Prostate gland (tissue), 2 donors: ENCODE results near the gene SPOCK1. TPM values are rescaled to one million over a fixed set of nuclear protein-coding genes. Genes with fewer than 3 reads are reported as not detected.
"Not testable (repeated sequence)": the region's sequence is repeated elsewhere in the genome, so short reads cannot be mapped to it uniquely, and the experiment has no call there.

Experiments used
- DNase-seq: peaks from one replicate; pipeline ENCODE4 v3.0.0-alpha.2; 2019; ENCODE audit warnings: low spot score
- H3K27ac ChIP-seq, 2 donors: fragments of 200-600 bp; sonication (generic); 2 replicates each; pipeline ENCODE4 v1.5.1; 2017 to 2019
- H3K27me3 ChIP-seq: fragments of 200-600 bp; sonication (generic); replicated peaks from 2 replicates; pipeline ENCODE4 v1.5.1; 2019; ENCODE audit not compliant: insufficient read depth
- H3K36me3 ChIP-seq, 2 donors: fragments of 200-600 bp; sonication (generic); 1 replicate in 1 of 2; 2 replicates in 1 of 2; pipeline versions ENCODE4 v1.5.1 to v1.8.1; 2017 to 2019
- H3K4me1 ChIP-seq: fragments of 200-600 bp; sonication (generic); replicated peaks from 2 replicates; pipeline ENCODE4 v1.5.1; 2019
- H3K4me3 ChIP-seq, 2 donors: fragments of 200-600 bp; sonication (generic); 2 replicates each; pipeline ENCODE4 v1.5.1; 2017 to 2019
- H3K9me3 ChIP-seq: fragments of 200-600 bp; sonication (generic); 2 replicates; pipeline ENCODE4 v1.5.1; 2017
- POLR2A ChIP-seq: fragments of 450-650 bp; IDR thresholded peaks from one replicate; pipeline ENCODE4 v1.6.1; 2016; ENCODE audit warnings: antibody characterized with exemption, mild to moderate bottlenecking
- POLR2AphosphoS5 ChIP-seq: sonication (generic); formaldehyde crosslinking; IDR thresholded peaks from one replicate; pipeline ENCODE4 v1.6.1; 2017; ENCODE audit warnings: antibody characterized with exemption
- WGBS: methylation state at CpG from one replicate; pipeline ENCODE4 v1.1.5; 2018; 5-methylcytosine and 5-hydroxymethylcytosine counted together
- intact Hi-C: fragments of 100-400 bp; cut with DNase I; formaldehyde crosslinking; loops from one replicate; pipeline ENCODE4 v1.14.2; 2022
- total RNA-seq, 2 donors: library from RNA; depleted of rRNA; stranded (reverse); fragments of >200 nt; gene quantifications; one replicate each; pipeline ENCODE4 v1.1.0, GENCODE V29; 2016
- TF ChIP-seq, protein P1 (sequence below), 4 experiments: fragments of 200-600 bp in 2 of 4; fragments of 450-650 bp in 2 of 4; sonication (generic) in 2 of 4; IDR thresholded peaks; 1 replicate in 3 of 4; 2 replicates in 1 of 4; pipeline ENCODE4 v1.5.1; 2016 to 2019; ENCODE audit warnings: antibody characterized with exemption in 4 of 4, mild to moderate bottlenecking in 2 of 4, moderate library complexity in 2 of 4

SPOCK1 gene
- total RNA-seq, 2 donors from 2014 or later = 89.4 to 92.9 TPM

DNA sequence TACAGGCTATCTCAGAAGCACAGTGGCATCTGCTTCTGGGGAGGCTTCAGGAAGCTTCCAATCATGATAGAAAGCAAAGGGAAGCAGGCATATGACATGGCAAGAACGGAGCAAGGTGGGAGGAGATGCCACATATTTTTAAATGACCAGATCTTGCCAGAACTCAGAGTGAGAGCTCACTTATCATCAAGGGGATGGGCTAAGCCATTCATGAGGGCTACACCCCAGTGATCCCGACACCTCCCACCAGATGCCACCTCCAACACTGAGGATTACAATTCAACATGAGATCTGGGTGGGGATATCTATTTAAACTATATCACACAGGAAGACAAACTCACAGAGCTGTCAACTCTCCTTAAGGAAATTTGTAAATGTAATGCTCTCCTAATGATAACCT lies 258.8 kb downstream of the SPOCK1 start:
- intact Hi-C loops = no loop called here
- 86% methylated on average over 2 of the region's 2 CpGs for WGBS

DNA sequence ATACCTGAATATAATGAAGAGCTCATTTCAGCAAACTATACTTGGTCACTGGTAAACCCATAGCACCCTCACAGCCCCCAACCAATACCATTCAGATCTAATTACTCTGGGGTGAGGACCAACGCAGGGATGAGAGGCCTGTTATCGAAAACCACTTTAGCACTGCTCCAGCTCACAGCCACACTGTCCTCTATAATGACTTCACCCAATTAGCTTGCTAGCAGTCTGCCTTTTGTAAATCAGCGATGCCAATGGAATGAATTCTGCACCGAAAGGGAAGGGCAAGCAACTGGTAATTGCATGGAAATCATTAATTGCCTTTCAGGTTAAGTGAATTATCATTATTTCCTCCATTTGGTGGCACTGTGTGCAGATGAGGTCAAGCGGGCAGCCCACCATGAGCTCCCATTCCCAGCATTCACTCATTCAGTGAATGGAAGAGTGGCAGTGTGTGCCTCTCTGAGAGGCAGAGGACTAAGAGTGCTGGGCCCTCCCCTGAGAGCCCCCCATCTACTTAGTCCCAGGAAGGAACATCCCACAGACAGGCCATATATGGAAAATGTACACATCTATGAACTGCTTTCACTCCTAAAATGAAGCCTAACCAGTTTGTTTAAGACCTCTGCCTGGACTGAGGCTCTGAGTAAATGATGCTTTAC lies 262.1 kb downstream of the SPOCK1 start:
- 98% methylated on average over 5 of the region's 5 CpGs for WGBS
- Histone ChIP-seq H3K9me3 (no peaks in the 10 kb centered on the region), H3K36me3 (no peaks in the 10 kb centered on the region), H3K27me3 (no peaks in the 10 kb centered on the region), H3K4me3 (no peak overlapping the region), H3K4me1 (peaks cover 3% of the 10 kb centered on the region), H3K27ac (no peak overlapping the region)
- DNase-seq = no peak
- intact Hi-C loops = no loop called here
- no peak for TF ChIP-seq POLR2A

More for the DNA sequence above, 258.8 kb downstream of the SPOCK1 start:
- peaks cover 3% of the 10 kb centered on the region for H3K4me1 ChIP-seq
- DNase-seq = no peak
- H3K27ac ChIP-seq = no peak overlapping the region
- TF ChIP-seq POLR2AphosphoS5 = no peak
- no peak for TF ChIP-seq POLR2A
- TF ChIP-seq, protein P1, sequence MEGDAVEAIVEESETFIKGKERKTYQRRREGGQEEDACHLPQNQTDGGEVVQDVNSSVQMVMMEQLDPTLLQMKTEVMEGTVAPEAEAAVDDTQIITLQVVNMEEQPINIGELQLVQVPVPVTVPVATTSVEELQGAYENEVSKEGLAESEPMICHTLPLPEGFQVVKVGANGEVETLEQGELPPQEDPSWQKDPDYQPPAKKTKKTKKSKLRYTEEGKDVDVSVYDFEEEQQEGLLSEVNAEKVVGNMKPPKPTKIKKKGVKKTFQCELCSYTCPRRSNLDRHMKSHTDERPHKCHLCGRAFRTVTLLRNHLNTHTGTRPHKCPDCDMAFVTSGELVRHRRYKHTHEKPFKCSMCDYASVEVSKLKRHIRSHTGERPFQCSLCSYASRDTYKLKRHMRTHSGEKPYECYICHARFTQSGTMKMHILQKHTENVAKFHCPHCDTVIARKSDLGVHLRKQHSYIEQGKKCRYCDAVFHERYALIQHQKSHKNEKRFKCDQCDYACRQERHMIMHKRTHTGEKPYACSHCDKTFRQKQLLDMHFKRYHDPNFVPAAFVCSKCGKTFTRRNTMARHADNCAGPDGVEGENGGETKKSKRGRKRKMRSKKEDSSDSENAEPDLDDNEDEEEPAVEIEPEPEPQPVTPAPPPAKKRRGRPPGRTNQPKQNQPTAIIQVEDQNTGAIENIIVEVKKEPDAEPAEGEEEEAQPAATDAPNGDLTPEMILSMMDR (IDR thresholded peaks at IDR 0.05) = no peak
- no peak overlapping the region for H3K4me3 ChIP-seq
- H3K9me3 ChIP-seq = no peaks in the 10 kb centered on the region
- H3K36me3 ChIP-seq = no peaks in the 10 kb centered on the region
- H3K27me3 ChIP-seq = no peaks in the 10 kb centered on the region

DNA sequence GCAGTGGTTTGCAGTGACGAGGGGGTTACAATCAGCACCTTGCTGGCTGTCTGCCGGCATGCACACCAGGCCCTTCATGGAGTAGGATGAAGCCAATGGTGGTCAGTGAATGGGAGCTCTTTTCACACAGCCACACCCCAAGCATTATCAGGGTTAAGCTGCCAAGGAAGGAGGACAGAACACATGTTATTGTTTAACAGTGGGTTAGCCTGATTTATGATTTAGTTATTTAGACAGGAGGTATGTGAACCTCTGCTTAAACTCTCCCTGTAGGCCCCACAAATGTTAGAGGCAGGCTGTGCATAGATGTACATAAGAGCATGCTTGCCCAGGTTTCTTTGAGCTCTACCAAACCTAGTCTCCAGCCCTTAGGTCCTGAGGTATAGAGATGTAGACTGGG lies 262.9 kb downstream of the SPOCK1 start:
- no peaks in the 10 kb centered on the region for H3K27me3 ChIP-seq
- TF ChIP-seq POLR2A (no peak), POLR2AphosphoS5 (no peak)
- TF ChIP-seq, protein P1 (IDR thresholded peaks at IDR 0.05) = no peak
- intact Hi-C loops = no loop called here
- no peak overlapping the region for H3K4me3 ChIP-seq
- no peaks in the 10 kb centered on the region for H3K9me3 ChIP-seq
- DNase-seq = no peak
- 56% methylated on average over 2 of the region's 2 CpGs for WGBS
- peaks cover 3% of the 10 kb centered on the region for H3K4me1 ChIP-seq
- no peaks in the 10 kb centered on the region for H3K36me3 ChIP-seq
- no peak overlapping the region for H3K27ac ChIP-seq

DNA sequence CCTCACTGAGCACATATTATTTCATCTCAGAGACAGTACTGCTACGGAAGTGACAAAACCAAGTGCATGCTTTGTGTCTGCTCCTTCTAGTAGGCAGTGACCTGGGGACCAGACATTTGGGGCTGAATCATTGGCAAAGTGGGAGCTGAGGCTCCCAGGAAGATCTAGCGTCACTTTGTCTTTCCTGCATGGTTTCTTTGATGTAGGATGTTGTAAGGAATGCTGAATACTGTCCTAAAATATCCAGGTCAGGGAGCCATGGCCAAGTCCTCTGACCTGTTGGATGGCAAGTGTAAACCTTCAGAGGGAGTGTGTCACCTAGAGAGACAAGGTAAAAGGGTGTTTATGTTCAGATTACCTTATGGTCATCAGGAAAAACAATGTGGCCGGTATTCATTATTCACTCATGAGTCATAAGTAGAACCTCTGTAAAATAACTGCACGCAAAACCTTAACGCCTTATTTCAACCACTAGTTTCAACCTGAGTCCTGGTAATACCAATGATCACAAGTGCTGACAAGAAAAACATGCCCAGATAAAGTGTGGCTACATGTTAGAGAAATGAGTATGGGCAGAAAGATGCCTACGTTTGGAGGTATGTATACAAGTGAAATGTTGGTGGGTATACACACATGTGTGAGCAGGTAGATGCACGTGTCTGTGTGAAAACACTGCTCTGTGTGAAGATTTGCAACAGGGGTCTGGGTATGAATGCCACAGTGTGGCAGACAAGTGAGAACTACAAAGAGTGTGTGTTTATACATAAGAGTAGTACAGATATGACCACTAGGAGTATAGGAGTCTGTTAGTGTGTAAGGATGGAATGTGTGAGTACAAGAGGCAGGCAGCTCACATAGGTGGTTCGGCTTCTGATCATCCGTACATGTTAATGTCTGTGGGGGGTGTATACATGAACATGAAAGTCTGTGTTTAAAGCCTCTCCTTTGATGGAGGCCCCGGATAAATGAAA lies 263.9 kb downstream of the SPOCK1 start:
- no peak overlapping the region for H3K4me3 ChIP-seq
- intact Hi-C loops = no loop called here
- 84% methylated on average over 10 of the region's 10 CpGs for WGBS
- no peaks in the 10 kb centered on the region for H3K36me3 ChIP-seq
- no peak for DNase-seq
- no peaks in the 10 kb centered on the region for H3K9me3 ChIP-seq
- H3K27ac ChIP-seq = no peak overlapping the region
- peaks cover 3% of the 10 kb centered on the region for H3K4me1 ChIP-seq
- TF ChIP-seq POLR2A (no peak), POLR2AphosphoS5 (no peak)
- TF ChIP-seq, protein P1 (IDR thresholded peaks at IDR 0.05) = no peak
- no peaks in the 10 kb centered on the region for H3K27me3 ChIP-seq

DNA sequence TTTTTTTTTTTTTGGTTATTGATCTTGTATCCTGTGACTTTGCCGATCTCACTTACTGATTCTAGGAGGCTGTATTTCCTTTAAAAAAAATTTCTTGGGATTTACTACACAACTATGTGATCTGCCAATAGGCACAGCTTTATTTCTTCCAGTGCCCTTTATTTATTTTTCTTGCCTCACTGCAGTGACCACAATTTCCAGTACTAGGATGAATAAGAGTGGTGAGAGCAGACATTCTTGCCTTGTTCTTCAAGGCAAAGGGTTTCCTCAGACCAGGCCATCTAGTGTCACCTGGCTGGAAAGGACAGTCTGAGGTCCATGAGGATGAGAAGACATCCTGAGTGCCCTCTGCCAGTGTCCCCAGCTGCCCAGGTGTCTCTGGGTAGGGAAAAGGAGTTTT lies 265.4 kb downstream of the SPOCK1 start:
- Histone ChIP-seq H3K4me3 (no peak overlapping the region), H3K4me1 (peaks cover 3% of the 10 kb centered on the region), H3K36me3 (no peaks in the 10 kb centered on the region), H3K9me3 (no peaks in the 10 kb centered on the region), H3K27ac (no peak overlapping the region), H3K27me3 (no peaks in the 10 kb centered on the region)
- 100% methylated on average over 1 of the region's 1 CpG for WGBS
- intact Hi-C loops = no loop called here
- TF ChIP-seq, protein P1 (IDR thresholded peaks at IDR 0.05) = no peak
- TF ChIP-seq POLR2A (no peak), POLR2AphosphoS5 (no peak)
- DNase-seq = no peak

DNA sequence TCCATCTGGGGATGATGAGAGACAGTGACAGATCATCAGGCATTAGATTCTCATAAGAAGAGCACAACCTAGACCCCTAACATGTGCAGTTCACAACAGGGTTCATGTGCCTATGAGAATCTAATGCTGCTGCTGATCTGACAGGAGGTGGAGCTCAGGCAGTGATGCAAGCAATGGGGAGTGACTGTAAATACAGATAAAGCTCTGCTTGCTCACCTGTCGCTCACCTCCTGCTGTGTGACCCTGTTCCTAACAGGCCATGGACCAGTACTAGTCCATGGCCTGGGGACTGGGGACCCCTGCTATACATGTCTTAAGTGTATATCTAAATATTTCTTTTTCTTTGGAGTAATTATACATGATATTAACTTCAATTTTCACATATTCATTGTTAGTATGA lies 265.8 kb downstream of the SPOCK1 start:
- H3K9me3 ChIP-seq, H3K27me3 ChIP-seq, H3K4me3 ChIP-seq, DNase-seq, H3K27ac ChIP-seq, H3K4me1 ChIP-seq, H3K36me3 ChIP-seq, intact Hi-C loops: not testable (repeated sequence)
- WGBS = 95% methylated on average over 1 of the region's 1 CpG
